Right lobe of liver (tissue), 6 donors: ENCODE data around the gene PABPN1. TPM values are rescaled to one million over a fixed set of nuclear protein-coding genes. Genes with fewer than 3 reads are reported as not detected.

Experiments used
- ATAC-seq, 4 donors: fragments of 200-7000 bp; cut with Tn5 transposase; one replicate each; pipeline ENCODE4 v1.9.1; 2020; ENCODE audit warnings: mild to moderate bottlenecking in 4 of 4, moderate library complexity in 4 of 4
- DNase-seq, 3 donors: peaks; one replicate each; pipeline ENCODE4 v3.0.0-alpha.2; 2020
- H3K27ac ChIP-seq, 3 donors: fragments of 200-600 bp; one replicate each; pipeline ENCODE4 v1.8.0; 2022
- H3K27me3 ChIP-seq, 2 donors: fragments of 200-600 bp; one replicate each; pipeline ENCODE4 v1.8.0; 2022
- H3K36me3 ChIP-seq, 4 donors: fragments of 200-600 bp; sonication (generic) in 1 of 4; one replicate each; pipeline versions ENCODE4 v1.5.1 to v1.8.0; 2017 to 2022; ENCODE audit warnings: control low read depth in 1 of 4
- H3K4me1 ChIP-seq, 4 donors: fragments of 200-600 bp; sonication (generic) in 1 of 4; one replicate each; pipeline versions ENCODE4 v1.5.1 to v1.8.0; 2017 to 2022; ENCODE audit warnings: control low read depth in 1 of 4
- H3K4me3 ChIP-seq, 3 donors: fragments of 200-600 bp; one replicate each; pipeline ENCODE4 v1.8.0; 2022
- H3K9me3 ChIP-seq, 4 donors: fragments of 200-600 bp; sonication (generic) in 1 of 4; one replicate each; pipeline versions ENCODE4 v1.5.1 to v1.8.0; 2017 to 2022; ENCODE audit warnings: control low read depth in 1 of 4
- POLR2A ChIP-seq: fragments of 450-650 bp; IDR thresholded peaks from one replicate; pipeline ENCODE4 v1.6.1; 2017; ENCODE audit warnings: antibody characterized with exemption, mild to moderate bottlenecking
- WGBS: methylation state at CpG from one replicate; pipeline ENCODE4 v1.1.6; 2018; ENCODE audit warnings: low coverage, low lambda C conversion rate; ENCODE audit not compliant: insufficient coverage; ENCODE audit errors: missing lambda C conversion rate; 5-methylcytosine and 5-hydroxymethylcytosine counted together
- intact Hi-C, 2 donors: fragments of 100-400 bp; cut with DNase I; formaldehyde crosslinking; loops; one replicate each; pipeline versions ENCODE4 v1.11.2 to v1.14.1; 2022
- total RNA-seq, 6 experiments: library from RNA; depleted of rRNA in 2 of 6; stranded (reverse); fragments of >200 nt in 2 of 6; fragmentation: NEBNext Ultra II Directional in 3 of 6; extraction: Animal tissue kit (Norgen Biotek cat#: 25700) in 3 of 6; gene quantifications; one replicate each; pipeline versions ENCODE4 v1.1.0 to v1.2.4, GENCODE V29; 2016 to 2023
- TF ChIP-seq, protein P1 (sequence below), 4 donors: fragments of 200-600 bp in 3 of 4; fragments of 450-650 bp in 1 of 4; IDR thresholded peaks; one replicate each; pipeline versions ENCODE4 v1.5.1 to v1.8.0; 2016 to 2022; ENCODE audit warnings: antibody characterized with exemption in 4 of 4, mild to moderate bottlenecking in 2 of 4
- donor health status: DM: no; HTN: yes; CAD: no.
- donor health status: DM: no; HTN: no; CAD: no.
- donor health status: DM: no; HTN: no; CAD: no.
- donor health status: DM: no; HTN: yes; CAD: no.
- donor health status: DM: no; HTN: yes; CAD: no.

The PABPN1 gene
- total RNA-seq, 6 experiments from 2014 or later, result 23.6 to 95.3 (median 64.6) TPM

DNA sequence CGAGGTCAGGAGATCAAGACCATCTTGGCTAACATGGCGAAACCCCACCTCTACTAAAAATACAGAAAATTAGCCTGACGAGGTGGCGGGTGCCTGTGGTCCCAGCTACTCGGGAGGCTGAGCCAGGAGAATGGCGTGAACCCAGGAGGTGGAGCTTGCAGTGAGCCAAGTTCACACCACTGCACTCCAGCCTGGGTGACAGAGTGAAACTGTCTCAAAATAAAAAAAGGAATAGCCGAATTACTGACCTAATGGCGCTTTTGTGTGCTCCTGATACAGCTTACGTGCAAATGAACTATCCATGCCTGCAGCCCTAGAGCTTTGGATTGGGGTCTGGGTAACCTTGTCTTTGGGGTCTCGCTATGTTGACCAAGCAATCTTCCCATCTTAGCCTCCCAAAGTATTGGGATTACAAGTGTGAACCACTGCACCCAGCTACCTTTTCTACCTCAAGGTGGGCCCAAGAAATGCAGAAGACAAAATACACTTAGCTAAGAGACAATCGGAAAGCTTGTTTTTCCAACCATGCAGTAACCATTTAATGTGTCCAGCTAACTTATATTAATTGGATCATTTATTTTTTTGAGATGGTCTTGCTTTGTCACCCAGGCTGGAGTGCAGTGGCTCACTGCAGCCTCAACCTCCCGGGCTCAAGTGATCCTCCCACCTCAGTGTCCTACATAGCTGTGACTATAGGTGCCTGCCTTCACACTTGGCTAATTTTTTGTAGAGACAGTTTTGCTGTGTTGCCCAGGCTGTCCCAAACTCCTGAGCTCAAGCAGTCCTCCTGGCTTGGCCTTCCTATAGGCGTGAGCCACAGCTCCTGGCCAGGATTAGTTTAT is 5.5 kb downstream of the PABPN1 start:
- Histone ChIP-seq H3K9me3 (no peaks in the 10 kb centered on the region), H3K4me3 (no peak overlapping the region), H3K36me3 (peaks cover 0 to 28% (median 13%) of the 10 kb centered on the region in 4 donors), H3K27ac (no peak overlapping the region), H3K27me3 (no peaks in the 10 kb centered on the region), H3K4me1 (peaks cover 0 to 17% (median 4%) of the 10 kb centered on the region in 4 donors)
- WGBS, result 63% methylated on average over 13 of the region's 13 CpGs
- DNase-seq, result no peak
- intact Hi-C loops, result loop anchor here in 1 of 2 donors (5.0 kb wide), 1 partner anchor 51 kb away; the partner anchor contains the start of gene CMTM5
- no peak for ATAC-seq
- TF ChIP-seq POLR2A, result no peak
- TF ChIP-seq, protein P1, sequence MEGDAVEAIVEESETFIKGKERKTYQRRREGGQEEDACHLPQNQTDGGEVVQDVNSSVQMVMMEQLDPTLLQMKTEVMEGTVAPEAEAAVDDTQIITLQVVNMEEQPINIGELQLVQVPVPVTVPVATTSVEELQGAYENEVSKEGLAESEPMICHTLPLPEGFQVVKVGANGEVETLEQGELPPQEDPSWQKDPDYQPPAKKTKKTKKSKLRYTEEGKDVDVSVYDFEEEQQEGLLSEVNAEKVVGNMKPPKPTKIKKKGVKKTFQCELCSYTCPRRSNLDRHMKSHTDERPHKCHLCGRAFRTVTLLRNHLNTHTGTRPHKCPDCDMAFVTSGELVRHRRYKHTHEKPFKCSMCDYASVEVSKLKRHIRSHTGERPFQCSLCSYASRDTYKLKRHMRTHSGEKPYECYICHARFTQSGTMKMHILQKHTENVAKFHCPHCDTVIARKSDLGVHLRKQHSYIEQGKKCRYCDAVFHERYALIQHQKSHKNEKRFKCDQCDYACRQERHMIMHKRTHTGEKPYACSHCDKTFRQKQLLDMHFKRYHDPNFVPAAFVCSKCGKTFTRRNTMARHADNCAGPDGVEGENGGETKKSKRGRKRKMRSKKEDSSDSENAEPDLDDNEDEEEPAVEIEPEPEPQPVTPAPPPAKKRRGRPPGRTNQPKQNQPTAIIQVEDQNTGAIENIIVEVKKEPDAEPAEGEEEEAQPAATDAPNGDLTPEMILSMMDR (IDR thresholded peaks at IDR 0.05), result no peak

DNA sequence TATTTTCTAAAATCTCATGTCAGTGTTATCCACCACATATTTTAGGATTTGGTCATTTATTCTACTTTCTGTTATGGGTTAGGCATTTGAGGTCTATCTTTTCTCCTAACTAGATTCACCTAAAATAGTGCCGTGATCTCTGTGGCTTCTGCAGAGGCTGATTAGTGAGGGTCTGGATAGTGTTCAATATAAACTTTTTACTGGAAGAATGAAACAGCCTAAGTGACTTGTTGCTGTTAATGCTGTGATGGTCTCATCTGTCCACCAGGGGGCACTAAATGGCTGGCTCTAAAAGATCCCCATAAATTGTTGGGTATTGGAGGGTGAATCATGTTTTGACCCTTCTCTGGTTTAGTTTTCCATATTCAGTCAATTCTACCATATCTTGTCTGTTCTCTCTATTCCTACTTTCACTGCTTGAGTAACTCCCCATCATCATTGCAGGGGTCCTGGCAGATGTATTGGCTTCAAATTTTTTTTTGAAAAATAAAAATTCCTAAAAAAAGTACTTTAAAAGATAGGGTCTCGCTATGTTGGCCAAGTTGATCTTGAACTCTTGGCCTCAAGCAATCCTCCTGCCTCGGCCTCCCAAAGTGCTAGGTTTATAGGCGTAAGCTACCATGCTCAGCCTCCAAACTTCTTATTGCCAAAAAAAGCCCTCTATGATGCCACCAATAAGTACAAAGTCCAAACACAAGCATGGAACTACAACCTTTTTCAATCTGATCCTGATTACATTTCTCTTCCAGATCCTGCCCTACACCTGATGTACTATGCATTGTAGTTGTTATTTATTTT is 6.9 kb downstream of the PABPN1 start:
- peaks cover 0 to 7% (median 0%) of the 10 kb centered on the region in 4 donors for H3K4me1 ChIP-seq
- H3K36me3 ChIP-seq, result peaks cover 0 to 23% (median 10%) of the 10 kb centered on the region in 4 donors
- ATAC-seq (peak; percentile 86 to 95 (median 90)), DNase-seq (peak in 1 of 3 donors; percentile 65)
- intact Hi-C loops, result loop anchor here in 1 of 2 donors (5.0 kb wide), 1 partner anchor 49 kb away; the partner anchor contains the start of gene CMTM5
- no peak overlapping the region for H3K4me3 ChIP-seq
- H3K27ac ChIP-seq, result peak overlapping the region in 1 of 3 donors; percentile 28
- no peaks in the 10 kb centered on the region for H3K27me3 ChIP-seq
- TF ChIP-seq, protein P1 (IDR thresholded peaks at IDR 0.05), result peak; percentile 87 to 93 (median 90)
- TF ChIP-seq POLR2A, result no peak
- H3K9me3 ChIP-seq, result no peaks in the 10 kb centered on the region
- 24% methylated on average over 4 of the region's 4 CpGs for WGBS

DNA sequence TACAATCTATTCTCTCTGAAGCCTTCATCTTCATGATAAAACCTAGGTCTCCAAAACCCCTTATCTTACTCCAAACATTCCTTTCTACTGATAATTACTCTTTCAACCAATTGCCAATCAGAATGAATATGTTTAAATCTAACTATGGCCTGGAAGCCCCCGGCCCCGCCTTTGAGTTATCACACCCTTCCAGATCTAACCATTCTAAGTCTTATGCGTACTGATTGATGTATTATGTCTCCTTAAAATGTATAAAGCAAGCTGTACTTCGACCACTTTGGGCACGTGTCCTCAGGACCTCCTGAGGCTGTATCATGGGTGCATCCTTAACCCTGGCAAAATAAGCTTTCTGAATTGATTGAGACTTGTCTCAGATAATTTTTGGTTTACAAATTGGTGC is 14.4 kb downstream of the PABPN1 start:
- Histone ChIP-seq H3K36me3 (no peaks in the 10 kb centered on the region), H3K27me3 (no peaks in the 10 kb centered on the region), H3K4me1 (peaks cover 0 to 2% (median 0%) of the 10 kb centered on the region in 4 donors), H3K27ac (no peak overlapping the region), H3K9me3 (no peaks in the 10 kb centered on the region), H3K4me3 (no peak overlapping the region)
- TF ChIP-seq, protein P1 (IDR thresholded peaks at IDR 0.05), result no peak
- TF ChIP-seq POLR2A, result no peak
- ATAC-seq, result no peak
- WGBS, result 71% methylated on average over 4 of the region's 5 CpGs
- DNase-seq, result no peak
- intact Hi-C loops, result no loop called here

DNA sequence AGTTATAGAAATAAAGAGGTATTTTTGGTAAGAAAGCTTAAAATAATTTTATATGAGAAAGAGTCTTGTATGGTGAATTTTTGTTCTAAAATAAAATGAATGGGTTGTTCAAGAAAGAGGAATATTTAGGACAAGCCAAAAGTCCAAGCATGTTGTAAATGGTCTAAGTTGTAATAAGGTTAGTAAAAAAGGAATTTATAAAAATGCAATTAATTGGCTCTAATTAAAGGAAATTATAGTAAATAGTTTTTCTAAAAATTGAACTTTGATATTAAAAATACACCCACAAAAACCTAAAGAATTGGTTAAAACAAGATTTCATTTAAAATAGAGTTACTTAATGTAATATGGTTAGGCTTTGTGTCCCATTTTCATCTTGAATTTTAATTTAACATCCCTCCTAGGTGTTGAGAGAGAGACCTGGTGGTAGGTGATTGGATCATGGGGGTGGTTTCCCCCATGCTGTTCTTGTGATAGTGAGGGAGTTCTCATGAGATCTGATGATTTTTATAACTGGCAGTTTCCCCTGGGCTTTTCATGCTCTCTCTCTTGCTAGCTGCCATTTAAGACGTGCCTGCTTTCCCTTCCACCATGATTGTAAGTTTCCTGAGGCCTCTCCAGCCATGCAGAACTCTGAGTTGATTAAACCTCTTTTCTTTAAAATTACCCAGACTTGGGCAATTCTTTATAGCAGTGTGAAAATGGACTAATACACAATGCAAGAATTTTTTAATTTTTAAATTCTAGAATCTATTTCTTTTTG is 18.4 kb downstream of the PABPN1 start:
- no peaks in the 10 kb centered on the region for H3K9me3 ChIP-seq
- H3K27me3 ChIP-seq, result no peaks in the 10 kb centered on the region
- ATAC-seq (no peak), DNase-seq (peak in 1 of 3 donors; percentile 1)
- H3K4me3 ChIP-seq, result no peak overlapping the region
- H3K27ac ChIP-seq, result no peak overlapping the region
- H3K36me3 ChIP-seq, result no peaks in the 10 kb centered on the region
- H3K4me1 ChIP-seq, result peaks cover 0 to 2% (median 0%) of the 10 kb centered on the region in 4 donors
- no peak for TF ChIP-seq POLR2A
- TF ChIP-seq, protein P1 (IDR thresholded peaks at IDR 0.05), result no peak
- intact Hi-C loops, result no loop called here
- WGBS, result 57% methylated on average over 1 of the region's 1 CpG
